HG02885 (cell line): ENCODE measurements around the gene MED29.
A peak's percentile ranks its signal among the peaks of the same experiment; 100 is the strongest.

Experiments
- ATAC-seq: cut with Tn5 transposase; IDR thresholded peaks from one replicate; pipeline ENCODE4 v1.9.1; 2021; ENCODE audit warnings: mild to moderate bottlenecking; ENCODE audit not compliant: unreplicated experiment, poor library complexity

Gene MED29

DNA sequence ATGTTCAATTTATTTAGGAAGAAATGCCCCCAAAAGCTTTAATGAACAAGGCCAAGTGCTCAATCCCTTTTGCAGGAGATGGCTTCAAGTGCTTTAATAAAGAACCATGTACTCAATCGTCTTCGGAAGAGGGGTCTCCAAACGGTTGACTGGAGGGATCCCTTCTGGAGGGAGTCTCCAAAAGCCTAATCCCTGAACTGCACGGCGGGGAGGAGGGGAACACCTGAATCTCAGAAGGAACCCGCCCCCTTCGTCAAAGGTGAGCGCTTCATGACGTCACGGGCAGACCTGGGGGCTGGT lies 777 bp upstream of the MED29 start:
- ATAC-seq: no peak

DNA sequence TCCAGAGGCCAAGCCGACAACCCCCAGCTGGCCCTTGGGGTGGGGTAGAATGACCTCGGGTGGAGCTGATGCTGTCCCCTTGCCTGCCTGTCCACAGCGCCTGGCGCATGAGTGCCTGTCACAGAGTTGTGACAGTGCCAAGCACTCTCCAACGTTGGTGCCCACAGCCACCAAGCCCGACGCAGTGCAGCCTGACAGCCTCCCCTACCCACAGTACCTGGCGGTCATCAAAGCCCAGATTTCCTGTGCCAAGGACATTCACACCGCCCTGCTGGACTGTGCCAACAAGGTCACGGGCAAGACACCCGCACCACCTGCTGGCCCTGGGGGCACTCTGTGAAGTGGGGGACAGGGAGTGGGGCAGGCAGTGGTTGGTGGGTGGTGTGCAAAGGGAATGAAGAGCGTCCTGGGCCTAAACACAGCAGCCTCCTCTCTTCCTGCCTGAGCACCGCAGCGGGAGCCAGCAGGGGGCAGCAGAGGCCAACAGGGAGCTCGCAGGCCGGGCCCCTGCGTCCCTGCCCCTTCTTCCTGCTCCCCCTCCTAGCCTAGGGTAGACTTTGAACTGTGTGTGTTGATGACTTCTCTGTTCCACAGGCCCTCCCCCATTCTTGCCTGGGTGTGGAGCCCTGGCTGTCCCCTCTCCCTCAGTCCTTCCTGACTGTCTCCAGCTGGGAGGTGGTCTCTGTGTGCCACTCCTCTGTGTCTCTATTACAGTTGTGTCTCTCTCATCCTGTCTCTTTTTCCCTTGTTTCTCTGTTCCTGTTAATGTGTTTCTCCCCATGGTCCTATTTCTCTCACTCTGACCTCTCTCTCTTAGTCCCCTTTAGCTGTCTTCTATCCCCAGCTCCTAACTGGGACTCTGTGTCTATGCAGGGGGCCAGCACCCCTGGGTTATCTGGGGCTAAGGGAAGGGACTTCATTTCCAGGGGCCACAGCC lies 6.5 kb downstream of the MED29 start:
- ATAC-seq: peak; percentile 46

DNA sequence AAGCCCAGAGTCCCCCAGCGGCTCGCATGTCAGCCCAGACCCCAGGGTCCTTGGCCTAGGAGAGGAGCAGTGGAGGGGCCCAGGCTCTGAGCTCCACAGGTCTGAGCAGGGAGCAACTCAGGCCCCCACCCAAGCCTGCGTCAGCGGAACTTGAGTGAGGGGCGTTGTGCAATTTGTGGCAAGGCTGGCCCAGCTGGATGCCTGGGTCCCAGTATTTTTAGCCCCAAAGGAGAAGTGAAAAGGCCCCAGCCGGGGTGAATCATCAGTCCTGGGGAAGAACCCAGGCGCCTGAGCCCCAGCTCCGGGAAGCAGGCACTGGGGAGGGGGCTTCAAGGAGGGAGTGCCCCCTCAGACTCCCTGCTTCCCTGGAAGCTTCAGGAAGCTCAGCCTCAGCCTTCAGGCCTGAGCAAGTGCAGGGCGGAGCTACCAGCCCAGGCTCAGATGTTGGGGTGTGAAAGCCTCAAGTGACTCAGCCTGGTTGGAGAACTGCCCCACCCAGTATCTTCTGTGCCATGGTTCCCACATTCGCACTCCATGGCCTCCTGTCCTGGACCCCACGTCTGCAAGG lies 7.2 kb downstream of the MED29 start:
- ATAC-seq: no peak

DNA sequence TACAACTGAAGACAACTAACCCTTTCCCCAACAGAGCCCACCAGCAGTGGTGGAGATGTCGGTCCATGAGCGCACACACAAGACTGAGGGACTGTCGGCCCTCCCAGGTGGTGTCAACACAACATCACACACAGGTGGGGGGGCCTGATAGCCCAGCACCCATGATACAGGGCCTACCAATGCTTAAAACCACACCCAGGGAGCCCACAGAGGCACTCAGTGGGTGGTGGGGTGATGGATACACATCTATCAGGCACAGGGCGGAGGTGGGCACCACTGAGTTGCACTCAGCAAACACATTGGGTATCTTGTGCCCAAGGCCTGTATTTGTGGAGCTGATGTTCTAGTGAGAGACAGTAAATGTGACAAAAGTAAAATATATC lies 8.5 kb downstream of the MED29 start:
- no peak for ATAC-seq

DNA sequence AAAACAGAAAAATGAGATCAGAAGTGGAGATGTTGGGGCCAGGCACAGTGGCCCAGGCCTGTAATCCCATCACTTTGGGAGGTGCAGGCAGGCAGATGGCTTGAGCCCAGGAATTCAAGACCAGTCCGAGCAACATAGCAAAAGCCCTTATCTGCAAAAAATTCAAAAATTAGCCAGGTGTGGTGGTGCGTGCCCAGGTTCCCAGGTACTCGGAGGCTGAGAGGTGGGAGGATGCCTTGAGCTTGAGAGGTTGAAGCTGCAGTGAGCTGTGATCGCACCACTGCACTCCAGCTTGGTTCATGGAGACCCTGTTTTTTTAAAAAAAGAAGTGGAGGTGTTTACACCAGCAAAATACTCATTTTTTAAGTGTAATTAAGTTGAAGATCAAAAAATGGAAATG lies 8.9 kb downstream of the MED29 start:
- ATAC-seq: no peak

DNA sequence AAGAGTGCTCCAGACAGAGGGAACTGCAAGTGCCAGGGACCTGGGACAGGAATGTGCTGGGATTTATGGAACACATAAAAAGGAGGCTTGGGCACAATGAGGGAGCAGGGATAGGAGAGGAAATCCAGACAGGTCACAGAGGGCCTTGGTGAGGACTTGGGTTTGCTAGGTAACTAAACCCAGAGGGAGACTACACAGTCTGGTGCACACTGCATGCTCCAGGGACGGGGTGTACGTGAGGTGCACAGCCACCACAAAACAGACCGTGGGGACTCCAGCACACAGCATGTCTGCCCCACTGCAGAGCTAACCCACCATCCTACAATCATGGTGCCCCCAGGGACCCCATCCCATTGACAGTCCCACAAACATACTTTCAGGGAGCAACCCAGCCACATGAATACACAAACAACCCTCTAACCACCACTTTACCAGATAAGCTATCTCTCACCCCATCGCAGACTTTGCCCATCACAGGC lies 9.9 kb downstream of the MED29 start:
- ATAC-seq: no peak

DNA sequence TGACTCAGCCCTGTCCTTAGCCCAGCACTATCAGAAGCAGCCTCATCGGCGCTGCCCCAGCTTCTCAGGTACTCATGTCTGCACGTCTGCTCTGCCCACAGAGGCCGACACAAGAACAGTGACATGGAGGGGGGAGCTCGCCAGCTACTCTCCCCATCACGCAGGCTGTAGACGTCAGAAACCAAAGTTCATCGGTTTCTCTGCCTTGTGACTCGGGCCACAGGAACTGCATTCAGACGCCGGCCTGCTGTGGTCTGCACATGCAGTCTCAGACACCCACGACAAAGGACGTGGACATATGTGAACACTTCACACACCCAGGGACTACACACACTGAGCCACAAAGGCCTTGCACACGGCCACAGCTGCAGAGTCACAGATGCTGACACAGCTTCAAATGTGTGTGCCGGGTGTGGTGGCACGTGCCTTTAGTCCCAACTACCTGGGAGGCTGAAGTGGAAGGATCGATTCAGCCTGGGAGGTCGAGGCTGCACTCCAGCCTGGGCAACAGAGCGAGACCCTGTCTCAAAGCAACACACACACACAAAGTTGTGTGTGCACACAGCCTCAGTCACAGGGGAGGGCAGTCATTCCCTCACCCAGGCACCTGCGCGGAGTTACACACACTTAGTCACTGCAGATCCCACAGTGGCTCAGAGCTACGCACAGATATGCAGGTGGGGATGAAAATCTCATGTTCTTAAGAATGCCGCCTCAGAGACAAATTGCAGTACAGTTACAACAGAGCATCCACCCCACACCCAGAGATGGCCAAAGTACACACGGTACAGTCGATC lies 10.6 kb downstream of the MED29 start:
- ATAC-seq: peak; percentile 1

DNA sequence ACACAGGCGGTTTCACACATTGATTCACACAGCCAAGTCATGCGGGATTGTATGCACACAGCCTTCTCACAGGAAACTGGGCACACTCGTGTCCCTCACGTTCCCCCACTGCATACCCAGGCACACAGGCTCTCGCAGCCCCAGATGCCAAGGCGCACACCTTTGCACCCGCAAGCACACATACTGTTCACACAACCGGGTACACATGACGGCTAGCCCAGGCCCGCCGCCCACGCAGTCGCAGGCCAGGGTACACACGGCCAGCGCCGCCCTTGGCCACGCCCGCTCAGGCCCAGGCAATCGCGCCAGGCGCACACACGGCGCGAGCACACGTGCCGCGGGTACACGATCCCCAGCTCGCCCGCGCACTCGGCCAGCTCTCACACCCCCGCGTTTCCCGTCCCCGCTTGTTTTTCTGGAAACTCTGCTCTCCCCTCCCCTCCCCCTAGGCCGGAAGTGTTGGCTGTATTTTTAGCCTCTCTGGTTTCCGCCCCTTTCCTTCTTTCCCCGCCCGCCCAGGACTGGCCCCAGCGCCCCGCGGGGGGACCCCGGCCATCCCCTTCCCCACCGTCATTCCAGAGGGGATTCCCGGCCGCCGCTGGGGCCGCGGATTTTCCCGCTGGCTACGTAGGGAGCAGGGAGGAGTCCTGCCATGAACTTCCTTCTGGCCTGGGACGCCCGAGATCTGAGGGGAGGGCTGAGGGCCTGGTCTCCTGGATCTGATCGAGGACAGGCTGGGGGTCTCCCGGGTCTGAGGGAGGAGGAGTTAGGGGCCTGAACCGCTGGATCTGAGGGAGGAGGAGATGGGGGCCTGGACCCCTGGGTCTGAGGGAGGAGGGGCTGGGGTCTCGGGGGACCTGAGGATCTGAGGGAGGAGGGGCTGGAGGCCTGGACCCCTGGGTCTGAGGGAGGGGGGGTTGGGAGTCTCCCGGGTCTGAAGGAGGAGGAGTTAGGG lies 11.4 kb downstream of the MED29 start:
- peak; percentile 32 for ATAC-seq

DNA sequence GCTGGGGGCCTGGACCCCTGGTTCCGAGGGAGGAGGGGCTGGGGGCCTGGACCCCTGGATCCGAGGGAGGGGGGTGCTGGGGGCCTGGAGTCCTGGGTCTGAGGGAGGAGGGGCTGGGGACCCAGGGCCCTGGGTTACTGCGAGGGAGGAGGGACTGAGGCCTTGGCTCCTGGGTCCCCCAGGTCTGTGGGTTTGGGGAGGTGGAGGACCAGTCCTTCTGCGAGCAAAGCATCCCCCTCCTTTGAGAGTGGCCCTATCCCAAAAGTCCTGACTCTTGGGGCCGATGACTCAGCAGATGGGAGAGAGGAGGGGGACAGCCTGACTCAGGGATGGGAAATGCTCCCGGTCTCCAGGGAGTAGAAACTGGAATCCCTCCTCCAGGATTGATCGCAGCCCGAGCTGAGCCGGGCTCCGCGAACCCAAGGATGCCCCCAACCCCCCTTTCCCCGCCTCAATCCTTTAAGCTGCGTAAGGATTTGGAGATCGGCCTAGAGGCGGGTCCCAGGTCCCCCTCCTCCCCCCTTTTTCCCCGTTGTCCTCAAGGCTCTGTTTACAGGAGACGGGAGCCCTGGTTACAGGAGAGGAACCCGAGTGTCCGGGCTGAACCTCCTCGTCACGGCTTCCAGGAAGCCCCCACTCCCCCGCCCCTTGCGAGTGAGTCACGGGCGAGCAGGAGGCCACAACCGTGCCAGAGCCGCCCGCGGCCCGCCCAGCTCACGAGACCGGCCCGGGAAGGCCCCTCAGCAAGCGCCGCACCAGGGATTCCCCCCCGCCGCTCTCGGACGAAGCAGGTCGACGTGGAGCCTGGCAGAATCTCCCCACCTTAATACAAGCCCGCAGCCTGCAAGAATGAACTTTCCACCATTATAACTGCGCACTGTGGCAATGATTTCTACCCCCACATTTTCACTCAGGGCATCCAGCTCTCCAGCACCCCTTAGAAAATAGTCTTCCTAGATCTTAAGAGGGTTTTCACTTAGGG lies 12.4 kb downstream of the MED29 start:
- peak; percentile 25 for ATAC-seq

DNA sequence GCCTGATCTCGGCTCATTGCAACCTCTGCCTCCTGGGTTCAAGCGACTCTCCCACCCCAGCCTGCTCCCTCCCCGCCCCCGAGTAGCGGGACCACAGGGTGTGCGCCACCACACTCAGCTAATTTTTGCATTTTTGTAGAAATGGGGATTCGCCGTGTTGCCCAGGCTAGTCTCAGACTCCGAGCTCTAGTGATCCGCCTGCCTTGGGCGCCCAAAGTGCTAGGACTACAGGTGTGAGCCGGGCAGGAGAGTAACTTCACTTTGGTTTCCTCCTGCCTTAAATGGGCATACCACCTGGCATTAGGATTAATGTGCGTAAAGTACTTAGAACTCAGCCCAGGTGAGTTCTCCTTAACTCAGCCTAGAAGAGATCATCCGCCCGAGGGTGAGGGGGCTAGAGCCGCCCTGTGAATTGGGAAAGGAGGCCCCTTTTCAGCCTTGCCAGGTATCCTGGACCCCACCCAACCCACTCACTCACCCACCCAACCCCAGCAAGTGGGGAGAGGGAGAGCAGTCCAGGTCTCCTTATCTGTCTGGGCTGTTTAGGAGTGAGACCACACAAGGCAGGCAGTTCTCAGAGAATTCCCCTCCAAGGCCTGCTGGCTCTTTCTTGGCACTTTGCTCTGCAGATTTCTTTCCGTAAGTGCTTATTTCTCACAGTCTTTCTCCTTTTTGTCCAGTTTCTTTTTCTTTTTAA lies 14.2 kb downstream of the MED29 start:
- ATAC-seq: no peak

DNA sequence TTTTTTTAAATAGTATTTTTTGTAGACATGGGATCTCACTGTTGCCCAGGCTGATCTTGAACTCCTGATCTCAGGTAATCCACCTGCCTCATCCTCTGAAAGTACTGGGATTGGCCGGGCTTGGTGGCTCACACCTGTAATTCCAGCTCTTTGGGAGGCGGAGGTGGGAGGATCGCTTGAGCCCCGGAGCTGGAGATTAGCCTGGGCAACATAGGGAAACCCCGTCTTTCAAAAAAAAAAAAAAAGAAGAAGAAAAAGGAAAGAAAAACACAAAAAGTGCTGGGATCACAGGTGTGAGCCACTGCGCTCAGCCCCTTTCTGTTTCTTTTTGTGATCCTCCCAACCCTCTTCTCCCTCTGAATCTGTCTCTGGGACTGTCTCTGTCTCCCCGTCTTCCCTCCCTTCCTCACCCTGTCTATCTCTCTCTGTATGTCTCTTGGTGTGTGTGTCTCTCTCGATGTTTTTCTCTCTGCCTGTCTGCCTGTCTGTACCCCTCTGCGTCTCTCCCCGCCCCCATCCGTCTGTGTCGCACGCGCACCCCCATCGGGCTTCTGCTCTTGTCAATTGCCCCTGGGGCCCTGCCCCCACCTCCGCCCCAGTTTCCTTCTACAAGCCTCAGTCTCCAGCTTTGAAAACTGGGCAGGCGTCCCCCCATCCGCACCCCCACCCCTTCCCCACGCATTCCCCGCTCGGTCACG lies 14.9 kb downstream of the MED29 start:
- ATAC-seq: no peak

DNA sequence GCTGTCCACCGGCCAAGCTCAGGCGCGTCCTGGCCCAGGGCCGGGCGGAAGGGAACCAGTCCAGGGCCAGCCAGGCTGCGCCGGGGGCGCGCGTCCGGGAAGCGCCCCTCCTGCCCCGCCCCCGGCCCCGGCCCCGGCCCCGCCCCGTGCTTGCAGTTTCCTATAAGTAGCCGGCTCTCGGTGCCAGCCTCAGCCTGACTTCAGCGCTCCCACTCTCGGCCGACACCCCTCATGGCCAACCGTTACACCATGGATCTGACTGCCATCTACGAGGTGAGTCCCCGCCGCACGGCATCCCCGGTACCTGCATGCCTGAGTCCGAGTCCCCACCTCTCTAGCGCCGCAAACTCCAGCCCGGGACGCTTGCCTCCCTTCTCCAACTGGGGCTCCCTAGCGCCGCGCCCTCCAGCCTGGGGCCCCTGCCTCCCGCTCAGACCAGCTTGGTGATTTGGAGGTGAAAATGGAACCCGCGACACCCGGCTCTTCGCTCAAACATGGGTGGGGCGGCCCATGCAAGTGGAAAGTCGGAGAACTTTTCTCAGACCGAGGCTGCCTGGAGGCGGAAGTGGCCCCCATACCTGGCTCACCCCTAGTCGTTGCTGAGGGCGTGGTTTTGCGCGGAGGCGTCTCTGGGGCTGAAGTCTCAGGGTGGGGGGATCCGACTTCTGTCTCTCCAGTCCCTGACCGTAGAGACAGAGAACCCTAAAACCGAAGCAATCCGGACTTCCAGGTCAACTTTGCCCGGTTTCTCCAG lies 15.7 kb downstream of the MED29 start, which contains the start of gene ZFP36:
TSS of gene ZFP36 (plus strand) at position 192 of the 754 bp plus-strand sequence. CDS start at position 250, 58 bp downstream.
- no peak for ATAC-seq

DNA sequence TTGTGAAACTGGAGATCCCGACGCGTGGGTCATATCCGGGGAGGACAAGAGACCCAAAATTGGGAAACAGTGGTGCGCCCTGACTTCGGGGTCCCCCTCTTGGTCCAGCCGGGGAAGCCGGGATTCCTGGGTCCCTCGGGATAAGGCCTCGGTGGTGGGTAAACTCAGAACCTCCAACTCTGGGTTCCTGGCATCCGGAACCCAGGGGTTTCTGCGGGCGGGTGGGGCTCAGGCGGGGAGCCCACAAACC lies 16.2 kb downstream of the MED29 start:
- ATAC-seq: no peak

DNA sequence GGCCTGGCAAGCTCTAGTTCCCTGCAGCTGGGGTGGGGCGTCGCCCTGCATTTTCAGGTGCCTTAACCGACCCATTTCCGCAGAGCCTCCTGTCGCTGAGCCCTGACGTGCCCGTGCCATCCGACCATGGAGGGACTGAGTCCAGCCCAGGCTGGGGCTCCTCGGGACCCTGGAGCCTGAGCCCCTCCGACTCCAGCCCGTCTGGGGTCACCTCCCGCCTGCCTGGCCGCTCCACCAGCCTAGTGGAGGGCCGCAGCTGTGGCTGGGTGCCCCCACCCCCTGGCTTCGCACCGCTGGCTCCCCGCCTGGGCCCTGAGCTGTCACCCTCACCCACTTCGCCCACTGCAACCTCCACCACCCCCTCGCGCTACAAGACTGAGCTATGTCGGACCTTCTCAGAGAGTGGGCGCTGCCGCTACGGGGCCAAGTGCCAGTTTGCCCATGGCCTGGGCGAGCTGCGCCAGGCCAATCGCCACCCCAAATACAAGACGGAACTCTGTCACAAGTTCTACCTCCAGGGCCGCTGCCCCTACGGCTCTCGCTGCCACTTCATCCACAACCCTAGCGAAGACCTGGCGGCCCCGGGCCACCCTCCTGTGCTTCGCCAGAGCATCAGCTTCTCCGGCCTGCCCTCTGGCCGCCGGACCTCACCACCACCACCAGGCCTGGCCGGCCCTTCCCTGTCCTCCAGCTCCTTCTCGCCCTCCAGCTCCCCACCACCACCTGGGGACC lies 16.6 kb downstream of the MED29 start:
- no peak for ATAC-seq

DNA sequence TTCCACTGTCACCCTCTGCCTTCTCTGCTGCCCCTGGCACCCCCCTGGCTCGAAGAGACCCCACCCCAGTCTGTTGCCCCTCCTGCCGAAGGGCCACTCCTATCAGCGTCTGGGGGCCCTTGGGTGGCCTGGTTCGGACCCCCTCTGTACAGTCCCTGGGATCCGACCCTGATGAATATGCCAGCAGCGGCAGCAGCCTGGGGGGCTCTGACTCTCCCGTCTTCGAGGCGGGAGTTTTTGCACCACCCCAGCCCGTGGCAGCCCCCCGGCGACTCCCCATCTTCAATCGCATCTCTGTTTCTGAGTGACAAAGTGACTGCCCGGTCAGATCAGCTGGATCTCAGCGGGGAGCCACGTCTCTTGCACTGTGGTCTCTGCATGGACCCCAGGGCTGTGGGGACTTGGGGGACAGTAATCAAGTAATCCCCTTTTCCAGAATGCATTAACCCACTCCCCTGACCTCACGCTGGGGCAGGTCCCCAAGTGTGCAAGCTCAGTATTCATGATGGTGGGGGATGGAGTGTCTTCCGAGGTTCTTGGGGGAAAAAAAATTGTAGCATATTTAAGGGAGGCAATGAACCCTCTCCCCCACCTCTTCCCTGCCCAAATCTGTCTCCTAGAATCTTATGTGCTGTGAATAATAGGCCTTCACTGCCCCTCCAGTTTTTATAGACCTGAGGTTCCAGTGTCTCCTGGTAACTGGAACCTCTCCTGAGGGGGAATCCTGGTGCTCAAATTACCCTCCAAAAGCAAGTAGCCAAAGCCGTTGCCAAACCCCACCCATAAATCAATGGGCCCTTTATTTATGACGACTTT lies 17.4 kb downstream of the MED29 start:
- ATAC-seq: no peak
